Activated T-cell treated with anti-CD3 and anti-CD28 coated beads, Interleukin-2, amount 50 U/mL, for 4 hours (primary cell): Measurements from ENCODE around the gene CTBP1. TPM values are rescaled to one million over a fixed set of nuclear protein-coding genes. Genes with fewer than 3 reads are reported as not detected.

ENCODE experiments used
- ATAC-seq, 2 donors: fragments of 200-7000 bp; cut with Tn5 transposase; one replicate each; pipeline ENCODE4 v1.10.0; 2021
- DNase-seq: peaks from one replicate; pipeline ENCODE4 v3.0.0-alpha.2; 2020
- H3K27me3 Mint-ChIP-seq: one replicate; pipeline ENCODE4 v1.8.0; 2021; ENCODE audit warnings: low read depth, mixed read lengths
- H3K36me3 Mint-ChIP-seq: one replicate; pipeline ENCODE4 v1.8.0; 2022; ENCODE audit warnings: mixed read lengths; ENCODE audit not compliant: insufficient read depth
- H3K4me1 Mint-ChIP-seq: one replicate; pipeline ENCODE4 v1.8.0; 2021; ENCODE audit warnings: low read depth, mixed read lengths
- H3K4me3 Mint-ChIP-seq: one replicate; pipeline ENCODE4 v1.8.0; 2021; ENCODE audit warnings: mild to moderate bottlenecking, moderate library complexity, mixed read lengths
- H3K9me3 Mint-ChIP-seq: one replicate; pipeline ENCODE4 v1.8.0; 2021; ENCODE audit warnings: mixed read lengths
- total RNA-seq, 3 donors: library from RNA; stranded (reverse); gene quantifications; one replicate each; pipeline ENCODE4 v1.2.1, GENCODE V29; 2021

The CTBP1 gene
- total RNA-seq, 3 donors from 2014 or later, result 166 to 186 (median 177) TPM

- Mint-ChIP-seq H3K36me3 (peaks cover 3% of the 10 kb centered on the region), H3K4me1 (peaks cover 11% of the 10 kb centered on the region), H3K9me3 (no peaks in the 10 kb centered on the region), H3K4me3 (no peak overlapping the region), H3K27me3 (no peaks in the 10 kb centered on the region)
- ATAC-seq, result no peak
- DNase-seq, result peak; percentile 4
These were observed 54.7 kb downstream of the CTBP1 start for GRCh38 chr4:1194010-1194900.

GRCh38 chr4:1193206-1194009 is 55.5 kb downstream of the CTBP1 start:
- DNase-seq, result peak; percentile 3
- H3K4me1 Mint-ChIP-seq, result peaks cover 9% of the 10 kb centered on the region
- no peak for ATAC-seq
- H3K4me3 Mint-ChIP-seq, result no peak overlapping the region
- no peaks in the 10 kb centered on the region for H3K9me3 Mint-ChIP-seq
- no peaks in the 10 kb centered on the region for H3K27me3 Mint-ChIP-seq
- H3K36me3 Mint-ChIP-seq, result peaks cover 3% of the 10 kb centered on the region

- Mint-ChIP-seq H3K27me3 (no peaks in the 10 kb centered on the region), H3K4me3 (no peak overlapping the region), H3K4me1 (peaks cover 8% of the 10 kb centered on the region), H3K9me3 (no peaks in the 10 kb centered on the region), H3K36me3 (peaks cover 3% of the 10 kb centered on the region)
- DNase-seq (no peak), ATAC-seq (no peak)
These were observed 56.3 kb downstream of the CTBP1 start for GRCh38 chr4:1192493-1193205.

GRCh38 chr4:1192091-1192492 is 56.8 kb downstream of the CTBP1 start:
- Mint-ChIP-seq H3K27me3 (no peaks in the 10 kb centered on the region), H3K9me3 (no peaks in the 10 kb centered on the region), H3K36me3 (no peaks in the 10 kb centered on the region), H3K4me3 (no peak overlapping the region), H3K4me1 (peaks cover 9% of the 10 kb centered on the region)
- ATAC-seq (no peak), DNase-seq (no peak)

- ATAC-seq (no peak), DNase-seq (no peak)
- no peaks in the 10 kb centered on the region for H3K9me3 Mint-ChIP-seq
- no peaks in the 10 kb centered on the region for H3K27me3 Mint-ChIP-seq
- no peak overlapping the region for H3K4me3 Mint-ChIP-seq
- peaks cover 13% of the 10 kb centered on the region for H3K4me1 Mint-ChIP-seq
- no peaks in the 10 kb centered on the region for H3K36me3 Mint-ChIP-seq
These were observed 57.3 kb downstream of the CTBP1 start for GRCh38 chr4:1191621-1192020.

- Mint-ChIP-seq H3K36me3 (no peaks in the 10 kb centered on the region), H3K4me1 (peaks cover 29% of the 10 kb centered on the region), H3K4me3 (no peak overlapping the region), H3K27me3 (no peaks in the 10 kb centered on the region), H3K9me3 (no peaks in the 10 kb centered on the region)
- peak; percentile 100 for ATAC-seq
- peak; percentile 4 for DNase-seq
These were observed 61.7 kb downstream of the CTBP1 start for GRCh38 chr4:1187182-1187581.

GRCh38 chr4:1183985-1184773 is 64.8 kb downstream of the CTBP1 start:
- Mint-ChIP-seq H3K9me3 (peaks cover 16% of the 10 kb centered on the region), H3K4me3 (peak overlapping the region; percentile 37), H3K27me3 (no peaks in the 10 kb centered on the region), H3K4me1 (peaks cover 32% of the 10 kb centered on the region), H3K36me3 (peaks cover 3% of the 10 kb centered on the region)
- ATAC-seq (no peak), DNase-seq (no peak)

- H3K9me3 Mint-ChIP-seq, result peaks cover 16% of the 10 kb centered on the region
- no peaks in the 10 kb centered on the region for H3K27me3 Mint-ChIP-seq
- ATAC-seq (no peak), DNase-seq (no peak)
- peaks cover 3% of the 10 kb centered on the region for H3K36me3 Mint-ChIP-seq
- peaks cover 30% of the 10 kb centered on the region for H3K4me1 Mint-ChIP-seq
- H3K4me3 Mint-ChIP-seq, result no peak overlapping the region
These were observed 66.6 kb downstream of the CTBP1 start for GRCh38 chr4:1182313-1182712.

GRCh38 chr4:1180663-1181062 is 68.3 kb downstream of the CTBP1 start:
- peaks cover 16% of the 10 kb centered on the region for H3K9me3 Mint-ChIP-seq
- H3K36me3 Mint-ChIP-seq, result peaks cover 3% of the 10 kb centered on the region
- ATAC-seq (no peak), DNase-seq (no peak)
- H3K4me1 Mint-ChIP-seq, result peaks cover 26% of the 10 kb centered on the region
- no peaks in the 10 kb centered on the region for H3K27me3 Mint-ChIP-seq
- H3K4me3 Mint-ChIP-seq, result no peak overlapping the region

GRCh38 chr4:1179976-1180375 is 69.0 kb downstream of the CTBP1 start:
- no peaks in the 10 kb centered on the region for H3K27me3 Mint-ChIP-seq
- H3K4me1 Mint-ChIP-seq, result peaks cover 25% of the 10 kb centered on the region
- no peak for DNase-seq
- H3K4me3 Mint-ChIP-seq, result no peak overlapping the region
- peaks cover 16% of the 10 kb centered on the region for H3K9me3 Mint-ChIP-seq
- no peak for ATAC-seq
- H3K36me3 Mint-ChIP-seq, result peaks cover 3% of the 10 kb centered on the region

GRCh38 chr4:1179089-1179441 is 69.9 kb downstream of the CTBP1 start:
- Mint-ChIP-seq H3K27me3 (no peaks in the 10 kb centered on the region), H3K9me3 (peaks cover 16% of the 10 kb centered on the region), H3K4me1 (peaks cover 21% of the 10 kb centered on the region), H3K36me3 (peaks cover 3% of the 10 kb centered on the region), H3K4me3 (no peak overlapping the region)
- DNase-seq, result no peak
- ATAC-seq, result no peak

GRCh38 chr4:1178300-1179088 is 70.4 kb downstream of the CTBP1 start:
- Mint-ChIP-seq H3K9me3 (peaks cover 16% of the 10 kb centered on the region), H3K4me1 (peaks cover 19% of the 10 kb centered on the region), H3K36me3 (peaks cover 3% of the 10 kb centered on the region), H3K27me3 (peaks cover 5% of the 10 kb centered on the region), H3K4me3 (no peak overlapping the region)
- no peak for ATAC-seq
- DNase-seq, result no peak
